AG09309 (cell line): Measurements from ENCODE around the gene AEBP1.
A peak's percentile ranks its signal among the peaks of the same experiment; 100 is the strongest.

Experiments
- DNase-seq: peaks from one replicate; pipeline ENCODE4 v3.0.0-alpha.2; 2010; ENCODE audit warnings: low read depth
- H3K4me3 ChIP-seq: 2 replicates; pipeline ENCODE4 v1.5.1; 2011; ENCODE audit warnings: mild to moderate bottlenecking, low read depth, low read length, moderate library complexity; ENCODE audit not compliant: control insufficient read depth
- TF ChIP-seq, protein P1 (sequence below): IDR thresholded peaks from 2 replicates; pipeline ENCODE4 v1.5.1; 2011; ENCODE audit warnings: mild to moderate bottlenecking, low read depth, low read length, inconsistent platforms; ENCODE audit not compliant: insufficient read depth, control insufficient read depth; ENCODE audit errors: missing control alignments

AEBP1 gene

GRCh38 chr7:44108768-44109750 lies 4.9 kb downstream of the AEBP1 start:
- TF ChIP-seq, protein P1, sequence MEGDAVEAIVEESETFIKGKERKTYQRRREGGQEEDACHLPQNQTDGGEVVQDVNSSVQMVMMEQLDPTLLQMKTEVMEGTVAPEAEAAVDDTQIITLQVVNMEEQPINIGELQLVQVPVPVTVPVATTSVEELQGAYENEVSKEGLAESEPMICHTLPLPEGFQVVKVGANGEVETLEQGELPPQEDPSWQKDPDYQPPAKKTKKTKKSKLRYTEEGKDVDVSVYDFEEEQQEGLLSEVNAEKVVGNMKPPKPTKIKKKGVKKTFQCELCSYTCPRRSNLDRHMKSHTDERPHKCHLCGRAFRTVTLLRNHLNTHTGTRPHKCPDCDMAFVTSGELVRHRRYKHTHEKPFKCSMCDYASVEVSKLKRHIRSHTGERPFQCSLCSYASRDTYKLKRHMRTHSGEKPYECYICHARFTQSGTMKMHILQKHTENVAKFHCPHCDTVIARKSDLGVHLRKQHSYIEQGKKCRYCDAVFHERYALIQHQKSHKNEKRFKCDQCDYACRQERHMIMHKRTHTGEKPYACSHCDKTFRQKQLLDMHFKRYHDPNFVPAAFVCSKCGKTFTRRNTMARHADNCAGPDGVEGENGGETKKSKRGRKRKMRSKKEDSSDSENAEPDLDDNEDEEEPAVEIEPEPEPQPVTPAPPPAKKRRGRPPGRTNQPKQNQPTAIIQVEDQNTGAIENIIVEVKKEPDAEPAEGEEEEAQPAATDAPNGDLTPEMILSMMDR: peak; percentile 12
- no peak overlapping the region for H3K4me3 ChIP-seq
- no peak for DNase-seq

GRCh38 chr7:44109991-44110390 lies 5.8 kb downstream of the AEBP1 start:
- TF ChIP-seq, protein P1: no peak
- no peak for DNase-seq
- H3K4me3 ChIP-seq: no peak overlapping the region

GRCh38 chr7:44110719-44111635 lies 6.8 kb downstream of the AEBP1 start:
- DNase-seq: no peak
- TF ChIP-seq, protein P1: no peak
- H3K4me3 ChIP-seq: no peak overlapping the region

GRCh38 chr7:44111761-44112160 lies 7.6 kb downstream of the AEBP1 start:
- DNase-seq: no peak
- TF ChIP-seq, protein P1: no peak
- no peak overlapping the region for H3K4me3 ChIP-seq

DNA sequence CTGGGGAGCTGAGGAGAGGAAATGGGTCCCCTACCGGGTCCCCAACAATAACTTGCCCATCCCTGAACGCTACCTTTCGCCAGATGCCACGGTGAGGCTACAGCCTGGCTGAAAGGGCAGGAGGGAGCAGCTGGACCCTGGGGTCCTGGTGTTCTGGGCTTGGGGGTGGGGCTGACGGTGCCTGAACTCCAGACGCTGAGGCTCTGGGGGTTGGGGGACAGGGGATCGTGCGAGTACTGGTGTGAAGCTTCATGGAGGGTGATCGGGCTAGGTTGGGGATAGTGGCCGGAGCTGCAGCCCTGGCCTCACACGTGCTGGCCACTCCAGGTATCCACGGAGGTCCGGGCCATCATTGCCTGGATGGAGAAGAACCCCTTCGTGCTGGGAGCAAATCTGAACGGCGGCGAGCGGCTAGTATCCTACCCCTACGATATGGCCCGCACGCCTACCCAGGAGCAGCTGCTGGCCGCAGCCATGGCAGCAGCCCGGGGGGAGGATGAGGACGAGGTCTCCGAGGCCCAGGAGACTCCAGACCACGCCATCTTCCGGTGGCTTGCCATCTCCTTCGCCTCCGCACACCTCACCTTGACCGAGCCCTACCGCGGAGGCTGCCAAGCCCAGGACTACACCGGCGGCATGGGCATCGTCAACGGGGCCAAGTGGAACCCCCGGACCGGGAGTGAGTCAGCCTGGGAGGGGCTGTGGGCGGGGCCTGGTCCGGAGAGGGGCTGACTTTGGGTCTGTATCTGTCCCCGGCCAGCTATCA lies 8.3 kb downstream of the AEBP1 start:
- no peak overlapping the region for H3K4me3 ChIP-seq
- no peak for DNase-seq
- TF ChIP-seq, protein P1: no peak
